ENCODE measurements around the gene MIGA2.

GRCh38 chr9:129104051-129104450 lies 67.6 kb downstream of the MIGA2 start:
- TF ChIP-seq, protein P1, sequence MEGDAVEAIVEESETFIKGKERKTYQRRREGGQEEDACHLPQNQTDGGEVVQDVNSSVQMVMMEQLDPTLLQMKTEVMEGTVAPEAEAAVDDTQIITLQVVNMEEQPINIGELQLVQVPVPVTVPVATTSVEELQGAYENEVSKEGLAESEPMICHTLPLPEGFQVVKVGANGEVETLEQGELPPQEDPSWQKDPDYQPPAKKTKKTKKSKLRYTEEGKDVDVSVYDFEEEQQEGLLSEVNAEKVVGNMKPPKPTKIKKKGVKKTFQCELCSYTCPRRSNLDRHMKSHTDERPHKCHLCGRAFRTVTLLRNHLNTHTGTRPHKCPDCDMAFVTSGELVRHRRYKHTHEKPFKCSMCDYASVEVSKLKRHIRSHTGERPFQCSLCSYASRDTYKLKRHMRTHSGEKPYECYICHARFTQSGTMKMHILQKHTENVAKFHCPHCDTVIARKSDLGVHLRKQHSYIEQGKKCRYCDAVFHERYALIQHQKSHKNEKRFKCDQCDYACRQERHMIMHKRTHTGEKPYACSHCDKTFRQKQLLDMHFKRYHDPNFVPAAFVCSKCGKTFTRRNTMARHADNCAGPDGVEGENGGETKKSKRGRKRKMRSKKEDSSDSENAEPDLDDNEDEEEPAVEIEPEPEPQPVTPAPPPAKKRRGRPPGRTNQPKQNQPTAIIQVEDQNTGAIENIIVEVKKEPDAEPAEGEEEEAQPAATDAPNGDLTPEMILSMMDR (IDR thresholded peaks at IDR 0.05; ENCODE audit: low read length), result no peak
- TF ChIP-seq EZH2 (IDR thresholded peaks at IDR 0.05; ENCODE audit: borderline replicate concordance, low read length), result no peak
